HEK293T (cell line): ENCODE data around the gene SPTLC3.

Experiments
- CTBP1 ChIP-seq: fragments of 450-650 bp; IDR thresholded peaks from 2 replicates; pipeline ENCODE4 v1.6.1; 2016; ENCODE audit warnings: borderline replicate concordance
- ELF4 ChIP-seq: fragments of 450-650 bp; IDR thresholded peaks from 2 replicates; pipeline ENCODE4 v1.6.1; 2017; ENCODE audit warnings: antibody characterized with exemption
- L3MBTL2 ChIP-seq: fragments of 450-650 bp; conservative IDR thresholded peaks from 2 replicates; pipeline ENCODE4 v1.6.1; 2016; ENCODE audit warnings: mild to moderate bottlenecking
- SP1 ChIP-seq: fragments of 450-650 bp; IDR thresholded peaks from 2 replicates; pipeline ENCODE4 v1.6.1; 2017
- SUZ12 ChIP-seq: fragments of 450-650 bp; IDR thresholded peaks from 2 replicates; pipeline ENCODE4 v1.6.1; 2016; ENCODE audit warnings: mild to moderate bottlenecking

- no peak for TF ChIP-seq SP1
- no peak for TF ChIP-seq ELF4
- TF ChIP-seq SUZ12 = no peak
- TF ChIP-seq CTBP1 = no peak
- TF ChIP-seq L3MBTL2 = no peak
Measured at GRCh38 chr20:13031751-13032150, 23.0 kb downstream of the SPTLC3 start.
